Measurements from ENCODE around the gene GALNT5.

- TF ChIP-seq CTCF (IDR thresholded peaks at IDR 0.05; ENCODE audit: low read depth, low read length, poor library complexity, severe bottlenecking) (no peak), EZH2phosphoT487 (IDR thresholded peaks at IDR 0.05; ENCODE audit: borderline replicate concordance, low read length) (no peak)
Measured at GRCh38 chr2:157326698-157327097, 69.2 kb downstream of the GALNT5 start.
